HG02981 (cell line): ENCODE measurements around the gene ANKS6.

ENCODE experiments used
- ATAC-seq: cut with Tn5 transposase; IDR thresholded peaks from one replicate; pipeline ENCODE4 v1.9.1; 2021; ENCODE audit warnings: mild to moderate bottlenecking, moderate library complexity; ENCODE audit not compliant: unreplicated experiment

ANKS6 gene

DNA sequence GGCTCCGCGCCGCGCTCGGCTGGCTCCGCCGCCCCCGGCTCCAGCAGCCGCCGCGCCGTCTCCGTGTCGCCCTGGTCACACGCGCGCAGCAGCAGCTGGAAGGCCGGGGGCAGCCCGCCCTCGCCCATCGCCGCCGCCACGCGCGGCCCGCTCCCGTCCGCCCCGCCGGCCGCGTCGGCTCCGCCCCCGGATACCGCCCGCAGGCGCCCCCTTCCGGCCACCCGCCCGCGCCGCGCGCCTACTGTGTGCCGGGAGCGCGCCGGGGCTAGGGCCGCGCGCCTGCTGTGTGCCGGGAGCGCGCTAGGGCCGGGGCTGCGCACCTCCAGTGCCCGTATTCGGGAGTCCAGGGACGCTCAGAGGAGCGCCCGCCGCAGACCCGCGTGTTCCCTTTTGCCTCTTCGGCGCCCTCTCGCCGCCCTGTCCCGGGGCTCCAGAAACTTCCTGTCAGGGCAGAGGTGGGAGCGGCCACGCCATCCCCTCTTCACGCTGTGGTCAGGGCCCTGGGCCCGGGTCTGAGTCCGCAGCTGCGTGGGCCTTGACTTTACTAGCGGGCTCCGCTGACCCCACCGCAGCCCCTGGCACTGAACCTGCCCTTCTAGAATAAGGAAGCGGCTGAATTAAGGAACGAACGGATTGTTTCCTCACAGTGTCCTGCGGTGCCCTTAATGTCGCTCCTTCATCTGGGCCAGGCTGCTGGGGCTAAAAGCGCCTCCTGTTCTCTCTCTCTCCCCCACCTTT is at the start of gene ANKS6:
Gene ANKS6 (minus strand): TSS at position 192 of the 738 bp plus-strand sequence. CDS start 64 bp downstream, at position 128.
- peak; percentile 86 for ATAC-seq

- ATAC-seq, result no peak
Measured at GRCh38 chr9:98846081-98846480, 49.7 kb upstream of the ANKS6 start.

- no peak for ATAC-seq
Measured at GRCh38 chr9:98842510-98842909, 46.2 kb upstream of the ANKS6 start.

DNA sequence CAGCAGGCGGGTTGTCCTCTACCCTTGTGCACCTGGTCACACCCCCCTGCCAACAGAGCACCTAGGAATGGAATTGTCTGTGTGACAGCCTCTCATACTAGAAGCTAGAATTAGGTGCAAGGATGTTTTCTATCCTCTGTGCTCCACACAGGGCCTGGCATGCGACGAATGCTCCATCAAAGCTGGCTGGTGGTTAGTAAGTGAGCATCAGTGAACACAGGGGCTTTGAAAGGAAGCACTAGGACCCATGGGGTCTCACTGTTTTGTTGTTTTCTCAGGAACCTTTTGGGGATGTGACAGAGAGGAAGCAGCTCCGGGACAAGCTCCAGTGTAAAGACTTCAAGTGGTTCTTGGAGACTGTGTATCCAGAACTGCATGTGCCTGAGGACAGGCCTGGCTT is 43.4 kb upstream of the ANKS6 start:
- no peak for ATAC-seq

DNA sequence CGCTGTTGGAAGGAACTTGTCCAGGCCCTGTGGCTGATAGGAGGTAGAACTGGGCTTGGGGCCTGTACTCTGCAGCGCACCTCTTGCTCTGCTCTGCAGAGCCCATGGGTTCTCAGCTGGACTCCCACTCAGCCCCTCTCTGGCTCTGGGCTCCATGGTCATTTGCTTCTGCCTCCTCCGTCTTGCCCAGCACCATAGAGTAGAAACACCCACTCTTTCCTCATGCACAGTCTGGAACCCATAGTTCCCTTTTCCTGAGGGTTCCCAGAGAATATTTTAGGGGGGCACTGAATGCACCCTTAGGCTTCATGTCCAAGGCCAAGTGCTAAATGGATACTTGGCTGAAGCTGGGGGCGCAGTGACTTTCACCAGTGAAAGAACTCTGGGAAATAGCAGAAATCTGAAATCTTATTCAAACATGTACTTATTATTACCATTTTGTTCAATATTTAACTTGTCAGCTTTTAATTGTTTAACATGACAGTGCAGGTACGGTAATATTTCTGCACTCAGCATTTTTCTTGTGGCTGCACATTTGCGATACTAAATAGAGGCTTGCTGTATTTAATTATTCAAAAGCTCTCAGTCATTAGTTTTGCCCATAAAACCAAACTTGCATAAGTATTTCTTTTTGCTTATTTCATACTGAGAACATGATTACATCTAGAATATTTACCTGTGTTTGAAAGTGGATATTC is 42.7 kb upstream of the ANKS6 start:
- no peak for ATAC-seq

- ATAC-seq, result no peak
Measured at GRCh38 chr9:98838155-98838867, 42.0 kb upstream of the ANKS6 start.

DNA sequence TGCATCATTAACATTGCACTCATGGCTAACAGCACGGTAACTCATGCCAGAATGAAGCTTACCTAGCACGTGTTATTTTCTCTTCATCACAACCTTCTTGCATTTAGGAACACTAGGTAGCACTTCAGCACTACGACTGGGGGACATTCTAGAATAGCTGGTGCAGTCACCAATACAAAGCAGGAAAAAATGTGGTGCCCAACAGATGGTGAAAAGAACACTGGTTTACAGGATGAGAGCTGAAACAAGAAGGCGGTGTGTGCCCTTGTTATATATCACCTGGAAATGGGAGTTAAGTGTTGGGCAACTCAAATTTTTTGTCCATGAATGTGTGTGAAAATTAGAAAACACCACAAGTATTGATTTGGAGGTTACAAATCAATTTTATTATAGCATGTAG is 41.2 kb upstream of the ANKS6 start:
- no peak for ATAC-seq

DNA sequence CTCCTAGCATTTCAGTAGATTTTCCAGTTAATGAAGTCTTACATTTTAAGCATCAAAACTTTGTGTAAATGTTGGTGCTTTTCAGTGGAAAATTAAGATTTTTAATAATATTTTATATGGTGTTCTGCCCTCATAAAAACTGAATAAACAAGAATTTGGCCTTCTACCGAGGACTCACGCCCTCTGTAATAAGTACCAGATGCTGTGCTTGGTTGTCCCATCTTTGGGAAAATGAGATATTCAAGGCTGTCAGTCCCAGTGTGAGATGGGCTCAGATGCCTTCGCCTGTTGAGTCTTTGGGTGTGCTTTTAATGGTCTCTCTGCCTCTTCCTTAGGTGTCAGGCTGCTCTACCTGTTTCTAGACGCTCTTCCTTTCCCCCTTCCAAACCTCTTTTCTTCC is 39.9 kb upstream of the ANKS6 start:
- no peak for ATAC-seq

DNA sequence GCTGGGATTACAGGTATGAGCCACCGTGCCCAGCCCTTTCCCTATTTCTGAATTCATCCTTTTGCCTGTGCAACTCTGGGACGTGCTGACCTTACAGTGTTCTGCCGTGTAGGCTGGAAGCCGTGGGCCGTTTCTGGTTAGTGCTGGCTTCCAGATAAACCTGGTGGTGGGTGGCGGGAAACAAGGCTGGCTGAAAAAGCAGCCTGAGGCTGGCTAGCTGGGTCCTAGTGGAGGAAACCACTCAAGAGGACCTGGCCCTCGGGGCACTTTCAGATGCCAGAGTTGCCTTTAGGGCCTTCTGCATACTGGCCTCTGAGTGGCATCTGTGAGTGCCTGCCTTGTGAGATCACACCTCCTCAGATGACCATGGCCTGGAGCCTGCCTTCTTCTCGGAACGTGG is 38.0 kb upstream of the ANKS6 start:
- ATAC-seq, result no peak

DNA sequence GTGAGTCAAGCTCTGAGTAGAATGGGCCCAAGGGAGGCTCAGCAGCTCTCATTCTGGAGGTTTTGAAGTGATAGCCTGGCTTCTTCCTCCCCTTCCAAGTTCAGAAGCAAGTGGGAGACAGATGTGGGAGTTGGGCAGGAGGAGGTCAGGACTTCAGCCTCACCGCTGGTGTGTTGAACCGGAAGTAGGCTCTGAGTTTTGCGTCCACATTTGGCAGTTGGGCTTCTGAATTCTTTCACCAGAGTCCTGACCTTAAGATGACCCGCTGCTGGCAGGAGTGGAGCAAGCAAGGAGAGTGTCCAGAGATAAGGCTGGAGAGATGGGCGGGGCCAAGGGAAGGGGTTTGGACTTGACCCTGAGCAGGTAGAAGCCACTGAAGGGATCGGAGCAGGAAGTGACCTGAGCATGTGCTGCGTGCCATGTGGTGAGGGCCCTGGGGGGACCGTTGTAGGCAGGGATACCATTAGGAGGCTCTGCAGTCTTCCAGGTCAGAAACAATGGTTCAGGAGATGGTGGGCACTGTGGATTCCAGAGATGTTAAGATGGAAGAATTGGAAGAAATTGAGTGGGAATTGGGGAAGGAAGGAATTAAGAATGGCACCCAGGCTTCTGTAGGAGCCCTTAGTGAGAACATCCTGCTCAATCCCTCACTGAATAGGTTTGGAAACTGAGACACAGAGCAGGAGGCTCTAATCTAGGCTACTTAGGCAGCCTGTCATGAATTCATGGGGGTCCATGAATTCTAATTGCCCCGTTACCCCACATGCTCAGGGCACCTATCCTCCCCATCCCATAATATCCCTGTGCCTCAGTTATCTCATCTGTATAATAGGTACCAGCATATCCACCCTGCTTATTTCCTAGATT is 37.0 kb upstream of the ANKS6 start:
- ATAC-seq, result no peak

GRCh38 chr9:98832768-98833089 is 36.4 kb upstream of the ANKS6 start:
- no peak for ATAC-seq

GRCh38 chr9:98831696-98832095 is 35.3 kb upstream of the ANKS6 start:
- no peak for ATAC-seq

DNA sequence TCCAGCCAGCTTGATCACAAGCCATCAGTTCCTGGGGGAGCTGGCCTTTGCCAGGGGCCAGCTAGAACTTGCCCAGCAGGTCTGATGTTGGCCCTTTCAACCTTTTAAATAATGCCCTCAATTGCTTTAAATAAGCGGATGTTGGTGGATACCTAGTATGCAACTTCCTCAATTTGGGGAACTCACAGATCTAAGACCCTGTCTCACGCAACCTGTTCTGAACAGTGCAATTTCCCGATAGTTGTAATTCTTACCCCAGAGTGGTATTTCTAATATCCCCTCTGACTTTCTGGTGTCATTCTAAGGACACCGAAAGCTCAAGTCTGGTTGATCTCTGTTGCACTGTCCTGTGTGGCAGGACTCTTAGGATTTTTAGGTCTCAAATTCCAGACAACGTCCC is 34.2 kb upstream of the ANKS6 start:
- no peak for ATAC-seq

GRCh38 chr9:98829766-98830165 is 33.4 kb upstream of the ANKS6 start:
- ATAC-seq, result no peak

- ATAC-seq, result no peak
Measured at GRCh38 chr9:98826716-98827115, 30.4 kb upstream of the ANKS6 start.

DNA sequence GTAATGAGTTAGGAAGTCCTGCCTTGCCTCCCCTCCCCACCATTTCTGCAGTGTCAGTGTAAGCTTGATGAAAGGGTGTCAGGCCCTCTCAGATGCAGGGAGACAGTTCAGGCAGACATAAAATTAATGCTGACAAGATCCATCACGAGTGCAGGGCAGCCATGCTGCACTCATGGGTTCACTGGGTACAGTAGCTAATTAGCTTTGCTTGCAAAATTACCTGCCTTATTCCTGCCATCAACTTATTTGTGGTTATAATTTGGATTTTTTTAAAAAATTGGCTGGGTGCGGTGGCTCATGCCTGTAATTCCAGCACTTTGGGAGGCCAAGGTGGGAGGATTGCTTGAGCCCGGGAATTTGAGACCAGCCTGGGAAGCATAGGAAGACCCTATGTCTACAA is 29.1 kb upstream of the ANKS6 start:
- ATAC-seq, result no peak

DNA sequence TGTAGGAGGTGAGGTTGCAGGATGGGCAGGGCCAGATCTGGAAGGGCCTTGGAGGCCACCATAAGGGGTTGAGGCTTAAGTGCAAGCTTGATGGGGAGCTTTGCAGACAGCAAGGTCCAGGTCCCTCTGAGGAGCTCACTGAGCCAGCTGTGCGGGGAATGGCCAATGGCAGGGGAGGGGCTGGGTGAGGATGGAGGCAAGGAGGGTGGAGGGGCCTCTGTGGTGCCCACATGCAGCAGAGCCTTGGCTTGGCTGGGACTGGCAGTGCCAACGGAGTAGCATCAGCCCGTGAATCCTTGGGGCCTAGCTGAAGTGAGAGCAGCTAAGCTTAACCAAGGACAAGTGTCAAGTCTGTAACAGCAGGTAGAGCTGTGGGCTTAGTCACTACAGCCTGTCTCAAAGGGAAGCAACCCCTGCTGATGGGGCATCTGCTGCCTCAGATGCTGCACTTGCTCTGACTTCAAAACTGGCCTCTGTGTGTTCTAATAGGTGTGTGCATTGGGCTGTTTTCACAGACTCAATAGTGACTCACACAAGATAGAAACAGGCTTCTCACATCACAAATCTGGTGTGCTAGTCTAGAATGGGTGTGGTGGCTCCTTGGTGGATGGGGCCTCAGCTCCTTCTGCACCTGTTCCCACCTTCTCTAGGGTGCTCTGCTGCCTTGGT is 27.4 kb upstream of the ANKS6 start:
- ATAC-seq, result no peak

GRCh38 chr9:98822661-98823060 is 26.3 kb upstream of the ANKS6 start:
- no peak for ATAC-seq

DNA sequence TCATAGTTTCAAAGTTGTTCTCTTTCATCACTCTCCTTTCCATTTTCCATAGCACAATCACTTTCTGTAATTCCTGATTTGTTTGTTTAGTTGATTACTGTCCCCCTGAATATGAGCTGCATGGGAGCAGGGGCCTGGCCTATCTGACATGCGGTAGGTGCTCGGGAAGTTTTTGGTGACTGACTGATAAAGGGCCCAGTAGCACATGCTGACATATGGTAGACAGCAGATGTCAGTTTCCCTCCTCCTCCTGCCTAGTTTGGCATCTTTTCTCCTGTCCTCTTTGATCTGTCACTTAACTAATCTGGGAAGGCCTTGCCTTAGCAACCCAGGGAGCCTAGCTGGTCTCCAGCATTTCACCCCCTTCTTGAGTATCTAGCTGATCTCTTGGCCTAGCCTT is 25.5 kb upstream of the ANKS6 start:
- no peak for ATAC-seq

DNA sequence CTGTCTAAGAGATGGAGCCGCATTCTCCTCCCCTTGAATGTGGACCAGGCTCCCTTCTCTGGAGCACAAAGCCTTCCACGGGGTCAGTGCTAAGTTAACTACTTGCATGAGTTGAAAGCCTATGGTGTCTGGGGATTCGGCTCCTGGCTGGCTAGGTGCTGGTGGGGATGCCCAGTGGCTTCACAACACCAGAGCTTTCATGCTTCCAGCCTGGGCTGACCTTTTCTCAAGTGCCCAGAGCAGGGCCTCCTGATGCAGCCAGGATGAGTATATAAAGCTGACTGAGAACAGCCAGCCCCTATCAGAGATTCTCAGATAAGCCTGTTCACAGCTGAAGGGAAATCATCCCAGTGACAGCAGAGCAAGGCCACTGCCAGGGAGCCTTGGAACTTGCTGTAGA is 22.9 kb upstream of the ANKS6 start:
- ATAC-seq, result no peak

DNA sequence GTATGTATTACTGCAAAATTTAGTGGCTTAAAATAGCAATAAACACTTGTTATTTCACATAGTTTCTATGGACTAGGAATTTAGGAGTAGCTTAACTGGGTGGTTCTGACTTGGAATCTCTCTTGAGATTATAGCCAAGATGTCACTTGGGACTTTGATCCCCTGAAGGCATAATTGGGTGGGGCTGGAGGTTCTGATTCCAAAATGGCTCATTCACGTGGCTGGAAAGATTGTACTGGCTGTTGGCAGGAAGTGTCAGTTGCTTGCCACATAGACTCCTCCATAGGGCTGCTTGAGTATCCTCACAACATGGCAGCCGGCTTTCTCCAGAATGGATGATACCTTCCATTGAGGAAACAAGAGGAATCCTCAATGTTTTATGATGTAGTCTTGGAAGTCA is 22.4 kb upstream of the ANKS6 start:
- no peak for ATAC-seq
